ENCODE measurements around the gene GLOD4.

- TF ChIP-seq, protein P1, sequence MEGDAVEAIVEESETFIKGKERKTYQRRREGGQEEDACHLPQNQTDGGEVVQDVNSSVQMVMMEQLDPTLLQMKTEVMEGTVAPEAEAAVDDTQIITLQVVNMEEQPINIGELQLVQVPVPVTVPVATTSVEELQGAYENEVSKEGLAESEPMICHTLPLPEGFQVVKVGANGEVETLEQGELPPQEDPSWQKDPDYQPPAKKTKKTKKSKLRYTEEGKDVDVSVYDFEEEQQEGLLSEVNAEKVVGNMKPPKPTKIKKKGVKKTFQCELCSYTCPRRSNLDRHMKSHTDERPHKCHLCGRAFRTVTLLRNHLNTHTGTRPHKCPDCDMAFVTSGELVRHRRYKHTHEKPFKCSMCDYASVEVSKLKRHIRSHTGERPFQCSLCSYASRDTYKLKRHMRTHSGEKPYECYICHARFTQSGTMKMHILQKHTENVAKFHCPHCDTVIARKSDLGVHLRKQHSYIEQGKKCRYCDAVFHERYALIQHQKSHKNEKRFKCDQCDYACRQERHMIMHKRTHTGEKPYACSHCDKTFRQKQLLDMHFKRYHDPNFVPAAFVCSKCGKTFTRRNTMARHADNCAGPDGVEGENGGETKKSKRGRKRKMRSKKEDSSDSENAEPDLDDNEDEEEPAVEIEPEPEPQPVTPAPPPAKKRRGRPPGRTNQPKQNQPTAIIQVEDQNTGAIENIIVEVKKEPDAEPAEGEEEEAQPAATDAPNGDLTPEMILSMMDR (IDR thresholded peaks at IDR 0.05) = no peak
- TF ChIP-seq POLR2A (IDR thresholded peaks at IDR 0.05) = no peak
Measured at GRCh38 chr17:759964-760363, 22.1 kb downstream of the GLOD4 start.
